Tibial nerve (tissue), 3 donors: Measurements from ENCODE around the gene POP5.

Experiments used
- POLR2A ChIP-seq, 2 donors: fragments of 450-650 bp; IDR thresholded peaks; one replicate each; pipeline ENCODE4 v1.6.1; 2017; ENCODE audit warnings: antibody characterized with exemption in 2 of 2, mild to moderate bottlenecking in 2 of 2, moderate library complexity in 2 of 2
- TF ChIP-seq, protein P1 (sequence below), 5 experiments: fragments of 200-600 bp in 3 of 5; fragments of 450-650 bp in 2 of 5; sonication (generic) in 3 of 5; IDR thresholded peaks; one replicate each; pipeline ENCODE4 v1.5.1; 2016 to 2019; ENCODE audit warnings: antibody characterized with exemption in 5 of 5, mild to moderate bottlenecking in 3 of 5, moderate library complexity in 2 of 5

DNA sequence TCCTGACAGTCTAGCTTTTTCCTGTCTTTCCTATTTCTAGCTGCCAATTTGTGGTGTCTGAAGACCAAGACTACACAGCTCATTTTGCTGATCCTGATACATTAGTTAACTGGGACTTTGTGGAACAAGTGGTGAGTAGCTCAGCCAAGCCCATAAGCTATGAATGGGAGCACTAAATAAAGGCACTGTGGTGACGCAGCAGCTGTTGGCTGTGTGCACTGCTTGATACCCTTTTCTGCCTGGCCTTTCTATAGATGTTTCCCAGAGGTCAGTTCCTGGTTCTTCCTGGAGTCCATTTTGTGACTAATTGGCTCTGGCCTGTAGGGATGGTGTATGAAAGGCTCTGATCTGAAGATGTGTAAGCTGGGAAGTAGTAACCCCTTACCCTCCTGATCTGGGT is 26.5 kb downstream of the POP5 start:
- TF ChIP-seq, protein P1, sequence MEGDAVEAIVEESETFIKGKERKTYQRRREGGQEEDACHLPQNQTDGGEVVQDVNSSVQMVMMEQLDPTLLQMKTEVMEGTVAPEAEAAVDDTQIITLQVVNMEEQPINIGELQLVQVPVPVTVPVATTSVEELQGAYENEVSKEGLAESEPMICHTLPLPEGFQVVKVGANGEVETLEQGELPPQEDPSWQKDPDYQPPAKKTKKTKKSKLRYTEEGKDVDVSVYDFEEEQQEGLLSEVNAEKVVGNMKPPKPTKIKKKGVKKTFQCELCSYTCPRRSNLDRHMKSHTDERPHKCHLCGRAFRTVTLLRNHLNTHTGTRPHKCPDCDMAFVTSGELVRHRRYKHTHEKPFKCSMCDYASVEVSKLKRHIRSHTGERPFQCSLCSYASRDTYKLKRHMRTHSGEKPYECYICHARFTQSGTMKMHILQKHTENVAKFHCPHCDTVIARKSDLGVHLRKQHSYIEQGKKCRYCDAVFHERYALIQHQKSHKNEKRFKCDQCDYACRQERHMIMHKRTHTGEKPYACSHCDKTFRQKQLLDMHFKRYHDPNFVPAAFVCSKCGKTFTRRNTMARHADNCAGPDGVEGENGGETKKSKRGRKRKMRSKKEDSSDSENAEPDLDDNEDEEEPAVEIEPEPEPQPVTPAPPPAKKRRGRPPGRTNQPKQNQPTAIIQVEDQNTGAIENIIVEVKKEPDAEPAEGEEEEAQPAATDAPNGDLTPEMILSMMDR (IDR thresholded peaks at IDR 0.05), result no peak
- no peak for TF ChIP-seq POLR2A (IDR thresholded peaks at IDR 0.05)
